GM19397 (cell line): Measurements from ENCODE around the gene MAP2K2.

ENCODE experiments used
- ATAC-seq: cut with Tn5 transposase; IDR thresholded peaks from one replicate; pipeline ENCODE4 v1.9.1; 2021; ENCODE audit warnings: mild to moderate bottlenecking, moderate library complexity; ENCODE audit not compliant: unreplicated experiment

MAP2K2 gene

GRCh38 chr19:4046946-4047683 lies 76.8 kb downstream of the MAP2K2 start:
- no peak for ATAC-seq

DNA sequence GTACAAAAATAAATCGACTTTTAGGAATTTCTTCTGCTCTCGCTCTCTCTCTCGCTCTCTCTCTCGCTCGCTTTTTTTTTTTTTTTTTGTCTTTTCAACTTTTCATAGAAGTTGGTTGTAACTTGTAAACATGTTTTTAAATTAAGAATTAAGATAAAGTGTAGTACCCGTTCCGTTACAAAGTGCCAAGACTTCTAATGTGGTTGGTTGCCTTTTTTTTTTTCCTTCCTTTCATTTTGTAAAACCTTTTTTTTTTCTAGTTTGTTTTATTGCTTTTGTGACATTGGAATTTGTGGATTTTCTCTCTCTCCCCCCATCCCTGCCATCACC lies 77.6 kb downstream of the MAP2K2 start:
- no peak for ATAC-seq

DNA sequence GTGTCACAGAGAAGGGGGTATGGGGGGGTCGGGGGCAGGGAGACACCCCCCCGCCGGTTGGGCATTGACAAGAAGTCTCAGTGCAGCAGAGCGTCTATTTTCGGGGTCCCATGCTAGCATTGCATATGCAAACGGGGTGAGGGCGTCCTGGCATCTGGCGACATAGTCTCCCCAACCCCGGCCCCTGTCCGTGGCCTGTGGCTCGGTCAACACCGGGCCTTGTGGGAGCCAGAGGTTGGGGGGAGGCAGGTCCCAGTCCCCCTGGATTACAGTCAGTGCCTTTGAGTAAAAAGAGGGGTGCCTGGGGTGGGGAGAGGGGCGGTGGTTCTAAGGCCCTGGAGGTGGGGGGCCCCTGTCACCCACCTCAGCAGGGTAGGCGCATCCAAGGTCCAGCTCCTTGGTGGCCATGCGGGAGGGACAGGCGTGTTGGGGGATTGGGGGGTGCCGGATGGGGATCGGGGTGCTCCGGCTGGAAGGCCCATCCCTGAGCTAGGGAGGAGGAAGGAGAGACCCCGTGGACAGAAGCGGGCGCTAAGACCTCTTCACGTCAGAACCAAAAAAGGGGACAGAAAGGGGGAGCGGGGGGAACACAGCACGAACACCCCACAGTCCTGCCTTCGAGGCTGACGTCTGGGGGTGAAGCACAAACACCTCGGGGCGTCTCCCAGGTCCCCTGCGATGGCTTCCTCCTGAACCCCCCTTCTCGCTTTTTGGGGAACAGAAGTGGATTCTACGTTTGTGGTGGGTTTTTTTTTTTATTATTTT lies 78.1 kb downstream of the MAP2K2 start:
- ATAC-seq, result no peak

- no peak for ATAC-seq
Measured at GRCh38 chr19:4044990-4045465, 78.9 kb downstream of the MAP2K2 start.

- no peak for ATAC-seq
Measured at GRCh38 chr19:4043966-4044715, 79.8 kb downstream of the MAP2K2 start.

GRCh38 chr19:4043401-4043800 lies 80.5 kb downstream of the MAP2K2 start:
- no peak for ATAC-seq

- no peak for ATAC-seq
Measured at GRCh38 chr19:4042731-4043082, 81.2 kb downstream of the MAP2K2 start.

DNA sequence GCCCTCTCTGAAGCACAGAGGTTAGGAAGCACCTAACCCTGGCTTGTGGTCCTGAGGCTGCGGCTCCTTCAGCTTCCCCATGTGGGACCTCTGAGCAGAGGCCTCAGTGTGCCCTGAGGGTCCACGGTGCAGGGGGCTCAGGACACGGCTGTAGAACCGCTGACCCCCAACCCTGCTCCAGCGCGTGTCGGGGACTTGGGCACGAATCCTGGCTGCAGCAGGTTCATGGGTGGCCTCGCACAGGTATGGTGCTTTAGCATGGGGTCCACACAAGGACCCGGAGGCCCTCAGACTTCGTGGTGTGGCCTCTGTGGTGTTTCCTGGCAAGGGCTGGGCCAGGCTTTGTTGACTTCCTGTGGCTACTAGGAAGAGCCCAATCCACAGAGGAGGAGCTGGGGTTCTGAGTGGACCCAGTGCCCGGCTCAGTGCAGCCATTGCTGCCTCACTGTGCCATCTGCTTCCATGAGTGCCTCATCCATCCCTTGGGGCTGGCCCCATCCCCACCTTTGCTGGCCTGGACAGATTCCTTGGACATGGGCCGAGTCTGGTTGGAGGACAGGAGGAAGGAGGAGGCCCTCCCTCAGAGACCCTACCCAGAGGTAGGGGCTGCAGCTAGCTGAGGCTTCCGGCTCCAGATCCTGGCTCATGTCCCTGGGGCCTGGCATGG lies 81.7 kb downstream of the MAP2K2 start:
- ATAC-seq, result no peak
